GM19324 (cell line): ENCODE measurements around the gene CHMP2B.
"Not testable (repeated sequence)": the region's sequence is repeated elsewhere in the genome, so short reads cannot be mapped to it uniquely, and the experiment has no call there.

Experiments
- ATAC-seq: cut with Tn5 transposase; IDR thresholded peaks from one replicate; pipeline ENCODE4 v1.9.1; 2021; ENCODE audit warnings: mild to moderate bottlenecking, moderate library complexity; ENCODE audit not compliant: unreplicated experiment, low FRiP score

Gene CHMP2B

GRCh38 chr3:87305031-87305430 lies 77.9 kb downstream of the CHMP2B start:
- ATAC-seq, result not testable (repeated sequence)
